AG09309 (cell line): ENCODE measurements around the gene SAT1.
A peak's percentile ranks its signal among the peaks of the same experiment; 100 is the strongest.

ENCODE experiments used
- DNase-seq: peaks from one replicate; pipeline ENCODE4 v3.0.0-alpha.2; 2010; ENCODE audit warnings: low read depth
- H3K4me3 ChIP-seq: 2 replicates; pipeline ENCODE4 v1.5.1; 2011; ENCODE audit warnings: mild to moderate bottlenecking, low read depth, low read length, moderate library complexity; ENCODE audit not compliant: control insufficient read depth
- CTCF ChIP-seq: IDR thresholded peaks from 2 replicates; pipeline ENCODE4 v1.5.1; 2011; ENCODE audit warnings: mild to moderate bottlenecking, low read depth, low read length, inconsistent platforms; ENCODE audit not compliant: insufficient read depth, control insufficient read depth; ENCODE audit errors: missing control alignments

The SAT1 gene

GRCh38 chrX:23773601-23774175 lies 9.3 kb upstream of the SAT1 start:
- TF ChIP-seq CTCF: no peak
- no peak for DNase-seq
- H3K4me3 ChIP-seq: no peak overlapping the region

- no peak for TF ChIP-seq CTCF
- H3K4me3 ChIP-seq: no peak overlapping the region
- DNase-seq: no peak
Measured at GRCh38 chrX:23776363-23776762, 6.6 kb upstream of the SAT1 start.

GRCh38 chrX:23779025-23779424 lies 3.9 kb upstream of the SAT1 start:
- peak; percentile 81 for DNase-seq
- H3K4me3 ChIP-seq: no peak overlapping the region
- peak; percentile 17 for TF ChIP-seq CTCF

GRCh38 chrX:23782455-23782854 lies 518 bp upstream of the SAT1 start:
- DNase-seq: no peak
- no peak for TF ChIP-seq CTCF
- H3K4me3 ChIP-seq: no peak overlapping the region

- no peak for DNase-seq
- no peak for TF ChIP-seq CTCF
- peak overlapping the region; percentile 75 for H3K4me3 ChIP-seq
Measured at GRCh38 chrX:23783589-23784469, 856 bp downstream of the SAT1 start.

GRCh38 chrX:23784470-23785331 lies 1.7 kb downstream of the SAT1 start:
- H3K4me3 ChIP-seq: no peak overlapping the region; the same call in 1 of the 2 replicates
- peak; percentile 76 for DNase-seq
- no peak for TF ChIP-seq CTCF
